GM12864 (cell line): ENCODE measurements around the gene CYB561D2.
A peak's percentile ranks its signal among the peaks of the same experiment; 100 is the strongest.

Source experiments
- DNase-seq: peaks from one replicate; pipeline ENCODE4 v3.0.0-alpha.2; 2011; ENCODE audit warnings: low read depth
- H3K4me3 ChIP-seq: 2 replicates; pipeline ENCODE4 v1.5.1; 2011; ENCODE audit warnings: mild to moderate bottlenecking, low read depth, low read length, control low read depth
- TF ChIP-seq, protein P1 (sequence below): IDR thresholded peaks from 2 replicates; pipeline ENCODE4 v1.5.1; 2011; ENCODE audit warnings: low read depth, mild to moderate bottlenecking, moderate library complexity, low read length, control low read depth, inconsistent platforms; ENCODE audit errors: missing control alignments

The CYB561D2 gene

DNA sequence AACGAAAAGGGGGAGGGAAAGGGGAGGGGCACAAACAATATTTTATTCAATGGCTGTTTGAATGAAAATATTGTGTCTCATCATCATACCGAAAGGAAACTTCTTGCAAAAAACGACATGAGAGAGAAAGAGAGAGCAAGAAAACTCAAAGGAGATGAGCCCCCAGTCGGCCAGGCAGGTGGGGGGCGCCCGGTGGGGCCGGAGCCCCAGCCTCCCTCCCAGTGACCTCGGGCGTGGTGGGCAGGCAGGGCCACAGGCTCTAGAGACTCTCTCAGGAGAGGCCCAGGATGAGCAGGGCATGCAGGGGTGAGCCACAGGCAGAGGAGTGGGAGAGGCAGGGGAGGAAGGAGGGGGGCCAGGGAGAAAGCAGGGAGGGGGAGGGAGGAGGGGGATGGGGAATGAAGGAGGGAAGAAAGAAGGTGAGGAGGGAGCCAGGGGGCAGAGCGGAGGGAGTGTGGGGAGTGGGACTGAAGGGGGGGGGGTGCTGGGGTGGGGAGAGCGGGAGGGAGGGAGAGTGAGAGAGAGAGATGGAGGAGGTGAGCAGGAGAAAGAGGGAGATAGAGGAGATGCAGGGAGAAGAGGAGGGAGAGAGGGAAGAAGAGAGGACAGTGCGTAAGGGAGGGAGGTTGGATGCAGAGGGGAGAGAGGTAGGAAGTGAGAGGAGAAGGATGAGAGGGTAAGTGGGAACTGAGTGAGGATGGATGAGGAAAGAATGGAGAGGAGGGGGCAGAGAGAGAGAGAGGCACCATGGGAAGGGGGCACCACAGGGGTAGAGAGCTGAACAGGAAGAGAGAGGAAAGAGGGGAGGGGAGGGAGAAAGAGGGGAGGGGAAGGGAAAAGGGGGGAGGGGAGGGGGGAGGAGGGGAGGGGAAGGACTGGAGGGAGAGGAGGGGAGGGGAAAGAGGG is 22.7 kb downstream of the CYB561D2 start:
- TF ChIP-seq, protein P1, sequence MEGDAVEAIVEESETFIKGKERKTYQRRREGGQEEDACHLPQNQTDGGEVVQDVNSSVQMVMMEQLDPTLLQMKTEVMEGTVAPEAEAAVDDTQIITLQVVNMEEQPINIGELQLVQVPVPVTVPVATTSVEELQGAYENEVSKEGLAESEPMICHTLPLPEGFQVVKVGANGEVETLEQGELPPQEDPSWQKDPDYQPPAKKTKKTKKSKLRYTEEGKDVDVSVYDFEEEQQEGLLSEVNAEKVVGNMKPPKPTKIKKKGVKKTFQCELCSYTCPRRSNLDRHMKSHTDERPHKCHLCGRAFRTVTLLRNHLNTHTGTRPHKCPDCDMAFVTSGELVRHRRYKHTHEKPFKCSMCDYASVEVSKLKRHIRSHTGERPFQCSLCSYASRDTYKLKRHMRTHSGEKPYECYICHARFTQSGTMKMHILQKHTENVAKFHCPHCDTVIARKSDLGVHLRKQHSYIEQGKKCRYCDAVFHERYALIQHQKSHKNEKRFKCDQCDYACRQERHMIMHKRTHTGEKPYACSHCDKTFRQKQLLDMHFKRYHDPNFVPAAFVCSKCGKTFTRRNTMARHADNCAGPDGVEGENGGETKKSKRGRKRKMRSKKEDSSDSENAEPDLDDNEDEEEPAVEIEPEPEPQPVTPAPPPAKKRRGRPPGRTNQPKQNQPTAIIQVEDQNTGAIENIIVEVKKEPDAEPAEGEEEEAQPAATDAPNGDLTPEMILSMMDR = no peak
- DNase-seq = no peak
- H3K4me3 ChIP-seq = no peak overlapping the region

DNA sequence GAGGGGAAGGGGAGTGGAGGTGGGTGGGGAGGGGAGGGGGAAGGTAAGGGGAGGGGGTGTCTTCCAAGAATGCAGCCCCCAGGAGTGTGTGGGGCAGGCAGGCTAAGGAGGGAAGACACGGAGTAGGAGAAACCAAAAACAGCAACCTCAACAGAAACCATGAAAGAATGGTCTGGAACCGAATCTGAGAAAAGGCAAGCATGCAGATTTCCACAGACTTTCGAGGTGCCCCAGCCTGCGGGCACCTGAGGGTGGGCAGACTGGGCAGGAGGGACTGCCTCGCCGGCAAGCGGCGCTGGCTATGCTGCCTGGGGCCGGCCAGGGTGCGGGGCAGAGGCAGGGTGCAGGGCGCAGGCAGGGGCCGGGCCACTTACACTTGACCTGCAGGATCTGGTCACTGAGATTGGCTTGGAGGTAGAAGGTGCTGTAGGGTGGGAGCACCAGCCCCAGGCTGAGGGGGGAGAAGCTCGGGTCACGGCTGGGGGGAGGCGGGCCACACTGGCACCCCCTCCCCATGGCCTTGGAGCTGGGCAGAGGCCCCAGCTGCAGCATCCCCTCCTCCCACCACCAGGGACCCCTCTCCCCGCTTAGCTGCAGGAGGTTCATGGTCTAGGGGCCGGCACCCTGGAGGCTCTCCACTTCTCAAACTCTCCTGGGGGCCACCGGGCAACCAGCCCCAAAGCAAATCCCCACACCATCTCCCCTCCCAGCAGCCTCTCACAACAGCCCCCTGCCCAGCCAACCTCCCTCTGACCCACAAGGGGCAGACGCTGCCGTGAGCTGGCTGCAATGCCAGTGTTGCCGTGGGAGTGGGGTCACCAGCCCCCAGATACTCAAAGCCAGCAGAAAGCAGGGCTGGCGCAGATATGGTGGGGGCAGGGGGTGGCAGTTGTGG is 23.9 kb downstream of the CYB561D2 start:
- TF ChIP-seq, protein P1 = no peak
- H3K4me3 ChIP-seq = no peak overlapping the region

DNA sequence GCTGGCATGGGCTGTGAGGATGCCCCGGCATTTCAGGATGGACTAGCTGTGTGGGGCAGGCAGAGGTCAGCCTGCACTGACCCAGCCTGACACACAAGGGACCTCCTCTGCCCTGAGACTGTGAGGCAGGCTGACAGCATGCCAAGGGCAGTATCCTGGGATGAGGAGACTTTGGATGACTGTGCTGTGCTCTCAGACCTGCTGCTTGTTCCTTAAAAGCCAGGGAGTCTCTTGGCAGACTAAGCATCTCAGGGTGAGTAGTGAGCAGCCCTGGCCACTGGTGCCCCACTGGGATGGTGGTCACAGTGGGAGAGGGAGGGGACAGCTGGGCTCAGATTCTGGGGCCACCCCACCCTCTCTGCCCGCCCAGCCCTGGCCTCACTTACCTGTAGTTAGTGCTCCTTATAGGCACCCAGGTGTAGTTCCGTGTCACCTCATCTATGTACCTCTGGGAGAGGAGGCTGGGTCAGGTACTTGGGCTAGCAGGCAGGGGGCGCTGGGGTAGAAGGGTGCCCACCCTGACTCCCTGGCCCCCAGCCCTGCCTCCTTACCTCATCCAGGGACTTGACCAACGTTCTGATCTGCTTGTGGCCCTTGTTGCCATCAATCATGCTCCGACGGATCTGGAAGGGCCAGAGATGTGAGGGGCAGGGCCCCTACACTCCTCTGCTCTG is 24.7 kb downstream of the CYB561D2 start:
- TF ChIP-seq, protein P1 = peak; percentile 25
- H3K4me3 ChIP-seq = no peak overlapping the region
- DNase-seq = no peak

More for the DNA sequence above, 23.9 kb downstream of the CYB561D2 start:
- DNase-seq = no peak

DNA sequence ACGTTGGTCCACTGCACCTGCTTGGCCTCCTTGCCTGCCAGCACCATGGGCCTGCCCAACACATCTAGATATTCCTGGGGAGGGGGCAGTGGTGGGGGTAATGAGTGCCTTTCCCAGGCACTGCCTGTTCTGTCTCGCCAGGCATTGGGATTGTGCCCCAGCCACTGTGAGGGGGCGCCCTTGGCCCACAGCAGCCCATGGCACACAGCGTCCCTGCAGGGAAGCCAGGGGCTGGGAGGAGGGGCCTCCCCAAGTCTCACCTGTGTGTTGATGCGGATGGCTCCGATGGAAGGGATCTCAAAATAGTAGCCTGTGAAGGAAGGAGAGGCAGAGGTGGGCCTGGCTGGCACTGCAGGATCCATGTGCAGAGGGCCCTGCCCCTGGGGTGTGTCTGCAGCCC is 27.4 kb downstream of the CYB561D2 start:
- no peak overlapping the region for H3K4me3 ChIP-seq
- DNase-seq = no peak
- TF ChIP-seq, protein P1 = no peak

- TF ChIP-seq, protein P1 = no peak
- no peak overlapping the region for H3K4me3 ChIP-seq
- DNase-seq = no peak
Observed at GRCh38 chr3:50378757-50379156, 28.1 kb downstream of the CYB561D2 start.

GRCh38 chr3:50380405-50381085 is 29.9 kb downstream of the CYB561D2 start:
- TF ChIP-seq, protein P1 = no peak
- no peak for DNase-seq

More at GRCh38 chr3:50380405-50381085, 29.9 kb downstream of the CYB561D2 start:
- no peak overlapping the region for H3K4me3 ChIP-seq
